ENCODE results near the gene POMT1.
"Not testable (repeated sequence)": the region's sequence is repeated elsewhere in the genome, so short reads cannot be mapped to it uniquely, and the experiment has no call there.

Gene POMT1

DNA sequence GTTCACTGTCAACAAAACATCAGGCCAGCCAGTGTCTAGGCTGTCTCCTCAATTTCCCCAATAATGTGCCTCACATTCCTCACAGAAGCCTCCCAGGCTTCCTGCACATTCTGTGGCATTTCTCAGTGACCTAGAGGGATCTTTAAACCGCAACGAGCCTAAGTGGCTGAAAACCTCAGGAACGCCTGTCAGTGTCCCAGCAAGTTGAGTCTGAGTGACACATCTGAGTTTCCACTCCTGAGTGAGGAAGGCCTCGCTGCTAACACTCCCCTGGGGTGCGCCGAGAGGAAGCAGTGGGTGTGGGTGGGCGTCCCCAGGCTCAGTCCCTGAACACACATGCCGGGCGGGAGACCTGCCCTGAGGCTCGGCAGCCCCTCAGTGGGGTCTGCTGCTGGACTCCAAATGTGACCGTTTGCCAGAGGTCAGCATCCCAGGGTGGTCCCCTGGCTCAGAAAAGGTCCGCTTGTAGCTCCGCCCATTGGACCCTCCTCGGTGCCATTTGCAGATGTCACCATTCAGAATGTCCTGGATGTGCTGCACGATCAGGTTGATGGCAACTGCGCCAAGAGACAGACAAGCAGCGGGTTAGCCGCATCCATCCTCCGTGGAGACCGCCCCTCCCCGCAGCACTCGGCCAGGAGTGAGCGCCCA, 22.1 kb downstream of the POMT1 start:
- no peak for DNase-seq (ENCODE audit: low read depth)

DNA sequence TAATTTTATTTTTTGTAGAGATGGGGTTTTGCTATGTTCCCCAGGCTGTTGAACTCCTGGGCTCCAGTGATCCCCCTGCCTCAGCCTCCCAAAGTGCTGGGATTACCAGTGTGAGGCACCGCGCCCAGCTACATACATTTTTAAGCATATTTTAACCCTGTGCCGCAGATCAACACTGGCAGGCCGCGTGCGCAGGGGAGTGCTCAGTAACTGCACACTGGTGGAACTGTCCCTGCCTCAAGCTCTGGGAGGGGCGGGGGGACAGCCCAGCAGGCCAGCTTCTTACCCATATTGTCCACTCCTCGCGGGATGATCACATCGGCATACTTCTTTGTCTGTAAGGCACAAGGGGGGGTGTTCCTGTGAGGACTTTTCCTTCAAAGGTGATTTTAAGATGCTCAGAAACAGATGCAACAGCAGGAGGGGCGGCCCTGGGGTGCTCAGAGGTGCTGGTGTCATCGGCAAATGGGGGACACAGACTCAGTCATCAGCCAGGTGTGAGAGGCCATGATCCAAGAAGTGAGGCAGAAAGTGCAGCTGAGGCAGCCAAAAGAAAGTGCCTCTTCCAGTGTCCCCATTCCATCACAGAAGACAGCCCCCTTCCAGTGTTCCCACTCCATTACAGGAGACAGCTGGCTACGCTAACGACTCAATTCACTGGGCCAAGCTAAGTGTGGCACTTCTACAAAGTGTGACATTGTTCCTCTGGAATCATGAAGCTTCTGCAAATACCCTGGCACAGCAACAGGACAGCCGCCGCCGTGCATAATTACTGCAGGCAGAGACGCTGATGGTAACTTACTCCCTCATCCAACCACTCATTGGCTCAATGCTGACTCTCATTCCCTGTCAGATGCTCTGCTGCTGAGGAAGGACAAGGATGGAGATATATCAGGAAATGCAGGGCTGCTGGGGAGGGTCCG, 23.2 kb downstream of the POMT1 start:
- no peak for DNase-seq (ENCODE audit: low read depth)

DNA sequence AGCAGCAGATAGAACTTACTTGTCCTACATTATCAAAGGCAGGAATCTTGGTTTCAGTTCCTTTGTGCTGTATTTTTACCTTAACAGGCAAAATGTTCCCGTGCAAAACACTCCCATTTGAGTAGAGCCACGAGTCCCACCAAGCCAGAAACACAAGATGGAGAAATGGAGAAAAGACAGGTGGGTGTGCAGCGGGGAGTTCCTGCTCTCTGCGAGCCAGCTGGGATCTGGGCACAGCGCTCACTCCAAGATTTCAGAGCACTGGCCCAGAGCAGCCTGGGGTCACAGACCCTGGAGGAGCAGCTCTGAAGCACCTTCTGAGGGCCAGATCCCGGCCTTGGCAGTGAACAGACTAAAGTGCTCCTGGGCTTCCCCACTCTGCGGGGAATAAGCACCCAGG, 25.5 kb downstream of the POMT1 start:
- DNase-seq (ENCODE audit: low read depth) = no peak

DNA sequence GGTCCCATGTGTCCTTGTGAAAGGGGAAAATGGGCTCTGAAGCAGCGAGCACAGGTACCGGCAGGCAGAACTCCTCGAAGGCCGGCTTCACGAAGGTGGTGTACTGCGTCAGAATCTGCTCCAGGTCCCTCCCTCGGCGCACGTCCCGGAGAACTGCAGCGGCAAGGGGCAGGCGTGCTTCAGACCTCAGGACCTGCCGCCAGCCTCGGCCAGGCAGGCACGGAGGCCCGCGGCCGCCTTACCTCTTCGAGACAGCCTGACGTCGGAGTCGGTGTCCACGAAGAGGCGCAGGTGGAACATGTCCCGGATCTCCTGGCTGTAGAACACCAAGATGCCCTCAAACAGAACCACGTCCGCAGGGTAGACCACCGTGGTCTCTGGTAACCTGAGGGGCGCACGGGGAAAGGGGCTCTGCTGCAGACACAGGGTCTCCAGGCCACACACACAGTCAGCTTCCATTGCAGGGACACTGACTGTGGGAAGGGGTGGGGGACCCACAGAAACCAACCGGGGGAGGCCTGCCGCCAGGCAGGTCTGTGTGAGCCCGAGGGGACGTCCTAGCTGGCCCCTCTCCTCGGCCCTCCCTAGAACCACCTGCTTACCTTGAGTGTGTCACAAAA, 26.3 kb downstream of the POMT1 start:
- no peak for DNase-seq (ENCODE audit: low read depth)

DNA sequence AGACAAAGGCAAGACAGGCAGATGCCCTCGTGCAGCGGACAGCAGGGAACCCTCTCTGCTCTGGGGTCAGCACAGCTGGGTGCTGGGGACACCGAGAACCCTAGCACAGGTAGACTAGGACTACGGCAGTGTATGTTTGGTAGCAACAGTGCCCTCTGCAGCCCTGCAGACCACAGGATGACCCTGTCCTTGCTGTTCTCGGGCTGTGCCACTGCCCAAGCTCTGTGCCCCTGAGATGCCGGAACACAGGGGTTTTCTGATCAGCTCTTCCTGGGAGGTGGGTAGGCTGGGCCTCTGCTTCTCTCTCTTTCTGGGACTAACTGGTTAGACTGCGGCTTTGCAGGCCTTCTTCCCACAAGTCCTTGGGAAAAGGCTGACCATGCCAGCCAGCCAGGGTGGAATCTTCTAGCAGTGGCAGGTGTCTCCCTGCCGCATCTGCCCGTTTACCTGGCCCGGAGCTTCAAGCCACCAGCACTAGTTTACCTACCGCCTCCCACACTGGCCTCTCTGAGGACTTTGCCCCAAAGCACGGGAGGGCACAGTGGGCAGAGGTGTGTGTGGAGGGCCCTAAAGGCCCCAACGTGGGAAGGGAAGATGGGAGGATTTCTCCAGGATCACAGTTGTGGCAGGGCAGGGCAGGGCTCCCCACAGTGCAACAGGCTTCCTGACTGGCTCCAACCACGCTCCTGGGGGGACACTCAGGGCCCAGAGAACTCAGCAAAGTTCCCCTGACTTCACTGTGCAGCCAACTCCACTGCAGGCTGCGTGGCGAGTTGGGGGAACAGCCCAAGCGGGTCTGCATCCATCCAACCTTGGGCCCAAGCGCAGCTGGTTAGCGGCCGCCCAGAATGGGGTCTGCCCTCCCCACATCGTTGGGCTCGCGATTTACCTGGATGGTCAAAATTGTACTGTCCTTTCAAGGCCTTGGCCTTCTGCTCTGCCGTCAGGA, 27.2 kb downstream of the POMT1 start:
- no peak for DNase-seq (ENCODE audit: low read depth)

DNA sequence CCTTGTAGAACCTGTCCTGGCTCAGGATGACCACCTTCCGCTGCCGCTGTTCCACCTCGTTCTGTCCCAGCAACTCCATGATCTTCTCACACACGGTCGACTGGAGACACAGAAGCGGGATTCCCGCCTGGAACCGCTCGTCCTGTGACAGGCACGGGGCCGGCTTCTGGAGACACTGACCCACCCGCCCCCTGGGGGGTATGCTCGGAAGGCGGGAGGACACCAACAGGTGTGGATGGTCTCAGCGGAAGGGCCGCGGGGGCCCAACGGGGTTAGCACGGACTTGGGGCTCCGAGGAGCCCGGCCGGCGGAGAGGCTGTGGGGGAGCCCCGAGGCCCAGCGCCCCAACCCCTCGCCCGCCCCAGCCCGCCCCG, 27.8 kb downstream of the POMT1 start:
- DNase-seq (ENCODE audit: low read depth) = no peak

DNA sequence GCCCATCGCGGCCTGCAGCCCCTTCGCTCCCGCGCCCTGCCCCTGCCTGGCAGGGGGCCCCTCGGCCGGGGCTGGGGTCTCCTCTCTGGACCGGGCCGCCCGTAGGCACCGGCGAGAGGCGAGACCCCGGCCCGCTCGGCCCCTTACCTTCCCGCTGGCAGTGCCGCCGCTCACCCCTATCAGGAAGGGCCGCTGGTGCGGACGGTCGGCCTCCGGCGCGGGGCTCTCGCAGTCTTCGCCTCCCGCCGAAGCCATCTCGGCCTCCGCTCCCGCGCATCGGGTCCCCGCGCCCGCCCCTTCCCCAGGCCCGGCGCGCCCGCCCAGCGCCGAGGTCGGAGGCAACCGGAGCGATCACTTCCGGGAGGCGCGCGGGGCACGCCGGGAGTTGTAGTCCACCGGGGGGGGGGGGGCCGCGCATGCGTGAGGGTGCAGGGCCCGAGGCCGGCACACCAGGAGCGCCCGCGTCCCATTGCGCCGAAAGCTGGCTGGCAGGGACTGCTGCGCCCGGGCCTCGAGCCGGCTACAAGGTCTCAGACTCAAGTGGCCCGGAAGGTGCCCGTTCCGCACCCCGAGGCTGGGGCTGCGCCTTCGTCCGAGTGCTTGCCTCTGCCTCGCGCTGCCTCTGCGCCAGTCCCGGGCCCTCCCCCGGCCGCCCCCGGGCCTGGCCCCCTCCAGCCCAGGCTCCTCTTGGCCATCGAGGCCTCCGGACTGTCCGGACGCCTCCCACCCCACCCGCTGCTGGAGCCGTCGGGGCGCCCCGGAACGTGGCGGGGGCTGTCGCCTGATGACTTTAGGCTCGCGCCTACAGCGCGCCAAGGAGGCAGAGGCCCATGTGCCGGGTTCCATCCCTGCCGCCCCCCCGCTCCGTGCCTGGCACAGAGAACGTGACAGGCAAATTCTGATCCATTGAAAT, 28.5 kb downstream of the POMT1 start, which contains the start of gene UCK1:
Gene UCK1 (minus strand): TSS at position 344 of the 913 bp plus-strand sequence. CDS start 89 bp downstream, at position 255.
- peak; percentile 13 for DNase-seq (ENCODE audit: low read depth)

DNA sequence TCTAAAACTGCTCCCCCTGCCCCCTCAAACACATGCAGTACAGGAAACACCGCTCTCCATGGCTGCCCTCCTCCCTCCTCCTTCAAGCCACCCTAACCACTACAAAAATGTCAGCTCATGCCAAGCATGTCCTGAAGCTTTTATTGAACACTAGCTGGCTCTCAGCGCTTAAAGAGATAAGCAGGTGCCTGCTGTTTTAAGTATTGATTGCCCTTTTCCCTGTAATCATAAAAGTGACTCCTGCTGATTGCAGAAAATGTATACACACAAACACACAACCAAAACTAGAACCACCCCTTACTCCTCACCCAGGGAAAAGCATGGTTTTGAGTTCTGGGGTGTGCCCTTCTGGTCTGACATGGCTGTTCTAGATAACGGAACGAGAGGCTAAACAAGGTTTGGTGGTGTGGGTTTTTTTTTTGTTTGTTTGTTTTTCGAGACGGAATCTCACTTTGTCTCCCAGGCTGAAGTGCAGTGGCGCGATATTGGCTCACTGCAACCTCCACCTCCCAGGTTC, 32.1 kb downstream of the POMT1 start:
- DNase-seq (ENCODE audit: low read depth) = no peak

DNA sequence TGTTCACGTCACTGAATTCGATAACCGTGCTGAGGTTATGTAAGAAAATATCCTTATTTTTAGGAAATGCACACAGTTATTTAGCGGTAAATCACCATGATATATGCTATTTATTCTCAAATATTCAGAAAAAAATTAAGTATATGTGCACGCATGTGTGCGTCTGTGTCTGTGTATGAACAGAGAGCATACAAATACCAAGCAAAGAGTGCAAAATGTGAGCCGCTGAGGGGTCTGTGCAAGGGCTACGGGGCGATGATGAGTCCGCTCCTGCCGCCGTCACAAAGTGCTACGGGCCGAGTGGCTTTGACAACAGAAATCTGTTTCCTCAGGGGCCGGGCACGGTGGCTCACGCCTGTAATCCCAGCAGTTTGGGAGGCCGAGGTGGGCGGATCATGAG, 35.2 kb downstream of the POMT1 start:
- DNase-seq (ENCODE audit: low read depth) = no peak

DNA sequence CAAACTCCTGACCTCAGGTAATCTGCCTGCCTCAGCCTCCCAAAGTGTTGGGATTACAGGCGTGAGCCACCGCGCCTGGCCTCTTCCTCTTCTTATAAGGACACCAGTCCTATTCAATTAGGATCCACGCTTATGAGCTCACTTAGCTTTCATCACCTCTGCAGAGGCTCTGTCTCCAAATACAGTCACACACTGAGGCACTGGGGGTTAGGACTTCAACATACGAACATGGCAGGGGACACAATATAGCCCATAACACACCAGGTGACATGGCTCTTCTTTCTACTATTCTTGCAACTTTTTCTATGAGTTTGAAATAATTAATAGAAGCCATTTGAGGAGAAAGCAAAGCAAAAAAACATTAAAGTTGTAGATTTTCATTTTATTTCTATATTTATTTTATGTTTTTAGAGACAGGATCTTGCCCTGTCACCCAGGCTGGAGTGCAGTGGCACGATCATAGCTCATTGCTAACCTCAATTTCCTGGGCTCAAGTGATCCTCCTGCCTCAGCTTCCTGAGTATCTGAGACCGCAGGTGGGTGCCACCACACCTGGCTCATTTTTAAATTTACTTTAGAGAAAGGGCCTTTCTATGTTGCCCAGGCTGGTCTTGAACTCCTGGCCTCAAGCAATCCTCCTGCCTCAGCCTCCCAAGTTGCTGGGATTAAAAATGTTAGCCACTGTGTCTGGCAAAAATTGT, 36.7 kb downstream of the POMT1 start:
- DNase-seq (ENCODE audit: low read depth) = no peak

DNA sequence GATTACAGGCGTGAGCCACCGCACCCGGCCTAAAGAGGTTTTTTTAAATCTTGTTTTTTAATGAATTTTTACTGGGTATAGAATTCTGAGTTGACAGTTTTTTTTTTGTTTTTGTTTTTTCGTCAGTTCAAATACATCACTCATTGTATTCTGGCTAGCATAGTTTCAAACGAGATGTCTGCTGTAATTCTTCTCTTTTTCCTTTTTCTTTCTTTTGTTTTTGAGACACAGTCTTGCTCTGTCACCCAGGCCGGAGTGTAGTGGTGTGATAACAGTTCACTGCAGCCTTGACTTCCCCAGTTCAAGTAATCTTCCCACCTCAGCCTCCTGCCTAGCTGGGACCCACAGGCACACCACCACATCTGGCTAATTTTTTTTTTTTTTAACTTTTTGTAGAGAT, 40.4 kb downstream of the POMT1 start:
- DNase-seq (ENCODE audit: low read depth) = no peak

DNA sequence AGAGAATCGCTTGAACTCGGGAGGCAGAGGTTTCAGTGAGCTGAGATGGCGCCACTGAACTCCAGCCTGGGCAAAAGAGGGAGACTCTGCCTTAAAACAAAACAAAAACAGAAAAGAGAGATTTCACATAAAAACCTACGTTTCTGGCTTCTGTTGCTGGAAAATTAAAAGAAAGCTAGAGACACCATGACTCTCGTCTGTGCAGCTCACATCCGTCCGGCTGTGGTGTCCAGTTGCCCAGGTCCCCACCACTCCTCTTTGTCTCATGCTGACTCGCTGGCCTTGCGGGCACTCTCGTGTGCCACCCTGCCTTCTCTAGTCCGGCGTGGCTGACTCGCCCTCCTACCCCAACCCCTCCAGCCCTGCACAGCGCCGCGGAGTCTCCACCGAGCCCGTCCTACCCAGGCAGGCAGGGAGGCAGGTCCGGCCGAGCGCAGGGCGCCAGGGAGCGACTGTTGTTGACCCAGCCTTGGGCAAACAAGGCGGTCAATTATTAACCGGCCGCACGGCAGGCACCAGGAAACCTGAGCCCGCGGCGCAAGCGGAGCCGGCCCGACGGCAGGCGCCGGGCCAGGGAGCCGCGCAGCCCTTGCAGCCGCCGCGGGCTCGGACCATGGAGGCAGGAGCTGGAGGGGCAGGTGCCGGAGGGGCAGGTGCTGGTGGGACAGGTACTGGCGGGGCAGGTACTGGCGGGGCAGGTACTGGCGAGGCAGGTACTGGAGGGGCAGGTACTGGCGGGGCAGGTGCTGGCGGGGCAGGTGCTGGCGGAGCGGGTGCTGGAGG, 42.5 kb downstream of the POMT1 start, which contains the start of gene PRRT1B:
Gene PRRT1B (plus strand): TSS at position 521 of the 783 bp plus-strand sequence. CDS start 93 bp downstream, at position 614.
- no peak for DNase-seq (ENCODE audit: low read depth)

DNA sequence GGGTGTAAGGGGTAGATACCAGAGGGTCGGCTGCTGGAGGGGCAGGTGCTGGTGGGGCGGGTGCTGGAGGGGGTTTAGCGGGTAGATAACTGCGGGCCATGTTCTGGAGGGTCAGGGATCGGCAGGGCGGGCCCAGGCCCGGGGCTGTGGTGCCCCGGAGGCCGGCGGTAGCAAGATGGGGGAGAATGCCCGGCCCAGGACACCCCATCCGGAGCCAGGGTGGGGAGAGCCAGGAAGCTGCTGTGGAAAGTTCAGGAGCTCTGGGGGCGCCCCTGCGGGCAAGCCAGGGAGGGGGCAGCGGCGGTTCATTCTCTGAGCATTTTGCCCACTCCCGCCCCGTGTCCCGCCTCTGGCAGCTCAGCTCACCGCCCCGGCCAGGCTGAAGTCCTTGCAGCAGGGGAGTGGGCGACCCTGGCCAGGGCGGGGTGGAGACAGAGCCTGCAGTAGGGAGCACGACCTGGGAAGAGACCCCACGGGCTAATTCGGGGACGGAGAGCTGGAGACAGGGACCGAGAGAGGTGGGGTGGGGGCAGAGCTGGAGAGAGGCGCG, 43.1 kb downstream of the POMT1 start:
- DNase-seq (ENCODE audit: low read depth) = no peak

DNA sequence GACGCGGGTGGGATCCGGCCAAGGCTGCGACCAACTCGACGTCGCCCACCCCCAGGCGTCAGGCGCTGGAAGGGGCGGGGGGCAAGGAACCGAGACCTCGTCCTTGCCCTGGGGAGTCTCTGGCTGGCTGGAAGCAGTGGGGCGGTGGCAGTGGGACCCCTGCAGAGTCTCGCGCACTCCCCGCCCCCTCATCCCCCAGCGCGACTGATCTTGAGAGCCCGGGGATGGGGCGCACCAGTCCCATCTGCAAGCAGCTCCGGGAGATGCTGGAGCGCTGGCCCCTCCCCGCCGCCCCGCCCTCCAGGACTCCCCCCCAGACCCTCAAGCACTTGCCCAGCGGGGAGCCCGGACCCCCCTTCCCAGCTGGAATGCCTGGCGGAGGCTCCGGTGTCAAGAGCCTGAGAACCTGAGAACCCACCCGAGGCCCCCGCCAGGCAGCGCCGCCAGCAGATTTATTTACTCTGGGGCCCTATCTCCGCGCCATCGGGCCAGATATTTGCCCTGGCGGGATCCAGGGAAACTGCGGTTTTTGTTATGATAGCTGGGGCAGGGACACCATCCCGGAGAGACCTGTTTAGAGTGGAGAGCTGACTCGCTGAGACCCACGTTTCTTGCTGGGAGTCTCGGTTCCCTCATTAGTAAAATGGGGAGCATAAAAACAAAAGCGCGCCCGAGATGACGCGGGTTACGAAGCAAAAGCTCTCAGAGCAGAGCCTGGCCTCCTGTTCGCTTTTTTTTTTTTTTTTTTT, 43.8 kb downstream of the POMT1 start:
- DNase-seq (ENCODE audit: low read depth) = no peak

DNA sequence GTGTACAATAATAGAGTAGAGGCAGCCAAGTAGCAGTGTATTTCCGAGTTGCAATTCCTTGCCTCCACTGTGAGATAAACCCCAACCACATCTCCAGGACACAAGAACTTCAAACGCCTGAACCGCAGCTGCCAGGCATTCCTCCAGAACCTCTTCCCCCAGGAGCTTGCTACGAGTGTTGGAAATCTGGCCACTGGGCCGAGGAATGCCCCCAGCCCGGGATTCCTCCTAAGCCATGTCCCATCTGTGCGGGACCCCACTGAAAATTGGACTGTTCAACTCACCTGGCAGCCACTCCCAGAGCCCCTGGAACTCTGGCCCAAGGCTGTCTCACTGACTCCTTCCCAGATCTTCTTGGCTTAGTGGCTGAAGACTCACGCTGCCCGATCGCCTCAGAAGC, 46.5 kb downstream of the POMT1 start:
- not testable (repeated sequence) for DNase-seq (ENCODE audit: low read depth)

DNA sequence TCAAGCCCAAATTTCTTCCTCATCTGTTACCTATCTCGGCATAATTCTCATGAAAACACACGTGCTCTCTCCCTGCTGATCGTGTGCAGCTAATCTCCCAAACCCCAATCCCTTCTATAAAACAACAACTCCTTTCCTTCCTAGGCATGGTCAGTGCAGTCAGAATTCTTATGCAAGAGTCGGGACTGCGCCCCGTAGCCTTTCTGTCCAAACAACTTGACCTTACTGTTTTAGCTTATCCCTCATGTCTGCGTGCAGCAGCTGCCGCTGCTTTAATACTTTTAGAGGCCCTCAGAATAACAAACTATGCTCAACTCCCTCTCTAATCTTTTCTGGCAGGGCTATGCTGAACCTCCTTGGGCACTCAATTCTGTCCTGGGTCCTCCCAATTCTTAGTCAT, 47.7 kb downstream of the POMT1 start:
- not testable (repeated sequence) for DNase-seq (ENCODE audit: low read depth)

DNA sequence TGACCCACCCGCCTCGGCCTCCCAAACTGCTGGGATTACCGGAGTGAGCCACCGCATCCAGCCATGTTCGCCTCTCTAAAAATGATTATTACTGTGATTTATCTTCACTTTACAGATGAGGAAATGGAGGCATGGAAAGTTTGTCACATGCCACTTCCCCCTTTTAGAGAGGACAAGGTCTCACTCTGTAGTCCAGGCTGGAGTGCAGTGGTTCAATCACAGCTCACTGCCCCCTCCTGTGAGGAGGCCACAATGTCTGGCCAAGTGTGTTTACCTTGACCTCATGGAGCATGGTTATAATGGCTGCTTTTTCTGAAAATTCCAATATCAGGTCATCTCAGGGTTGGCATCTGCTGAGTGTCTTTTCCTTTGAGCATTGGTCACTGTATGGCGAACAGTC, 49.3 kb downstream of the POMT1 start:
- no peak for DNase-seq (ENCODE audit: low read depth)

Measured in GM04503 (cell line).